Measurements from ENCODE around the gene RNASET2. TPM values are rescaled to one million over a fixed set of nuclear protein-coding genes. Genes with fewer than 3 reads are reported as not detected.

Gene RNASET2
- total and polyA plus RNA-seq, 2 experiments from 2014 or later = 144 to 266 TPM

DNA sequence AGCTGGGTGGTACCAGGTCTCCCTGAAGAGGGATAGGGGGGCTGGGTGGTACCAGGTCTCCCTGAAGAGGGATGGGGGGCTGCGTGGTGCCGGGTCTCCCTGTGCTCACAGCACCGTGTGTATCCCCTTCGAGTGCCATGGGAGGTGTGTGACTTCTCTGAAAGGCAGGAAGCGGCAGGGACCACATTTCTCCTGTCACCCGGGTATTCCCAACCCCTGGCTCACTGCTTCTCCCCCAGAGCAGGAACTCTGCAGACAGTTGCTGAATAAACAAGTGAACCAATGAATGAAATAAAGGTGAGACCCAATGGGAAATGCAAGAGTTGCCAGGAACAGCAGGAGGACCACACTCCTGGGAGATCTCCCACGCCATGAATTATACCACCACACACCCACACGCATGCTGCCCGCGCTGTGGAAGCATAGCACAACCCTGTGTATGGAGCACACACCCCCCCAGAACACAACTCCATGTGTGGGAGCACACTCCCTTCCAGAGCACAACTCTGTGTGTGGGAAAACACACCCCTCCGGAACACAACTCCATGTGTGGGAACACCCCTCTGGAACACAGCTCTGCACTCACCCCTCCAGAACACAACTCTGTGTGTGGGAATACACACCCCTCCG lies 50.7 kb downstream of the RNASET2 start:
- Histone ChIP-seq H3K4me3 (no peak overlapping the region), H3K27me3 (no peaks in the 10 kb centered on the region), H2AFZ (no peak overlapping the region), H3K4me1 (ENCODE audit: insufficient read depth) (no peaks in the 10 kb centered on the region), H3K79me2 (no peaks in the 10 kb centered on the region), H3K4me2 (no peak overlapping the region), H3K9me2 (replicated peaks; ENCODE audit: insufficient read depth) (no peaks in the 10 kb centered on the region), H3K9me3 (ENCODE audit: low read depth) (no peaks in the 10 kb centered on the region), H4K20me1 (ENCODE audit: insufficient read depth, poor library complexity, severe bottlenecking) (no peaks in the 10 kb centered on the region), H3K36me3 (replicated peaks; ENCODE audit: insufficient read depth, low read depth) (no peaks in the 10 kb centered on the region), H3K27ac (no peak overlapping the region)
- 94% methylated on average over 11 of the region's 12 CpGs for WGBS (ENCODE audit: low lambda C conversion rate, missing lambda C conversion rate)
- no peak for DNase-seq (ENCODE audit: low spot score)
- TF ChIP-seq EZH2 (IDR thresholded peaks at IDR 0.05; ENCODE audit: borderline replicate concordance) = no peak
- TF ChIP-seq EZH2phosphoT487 (IDR thresholded peaks at IDR 0.05; ENCODE audit: low read depth, severe bottlenecking, unreplicated experiment) = no peak
- TF ChIP-seq, protein P1, sequence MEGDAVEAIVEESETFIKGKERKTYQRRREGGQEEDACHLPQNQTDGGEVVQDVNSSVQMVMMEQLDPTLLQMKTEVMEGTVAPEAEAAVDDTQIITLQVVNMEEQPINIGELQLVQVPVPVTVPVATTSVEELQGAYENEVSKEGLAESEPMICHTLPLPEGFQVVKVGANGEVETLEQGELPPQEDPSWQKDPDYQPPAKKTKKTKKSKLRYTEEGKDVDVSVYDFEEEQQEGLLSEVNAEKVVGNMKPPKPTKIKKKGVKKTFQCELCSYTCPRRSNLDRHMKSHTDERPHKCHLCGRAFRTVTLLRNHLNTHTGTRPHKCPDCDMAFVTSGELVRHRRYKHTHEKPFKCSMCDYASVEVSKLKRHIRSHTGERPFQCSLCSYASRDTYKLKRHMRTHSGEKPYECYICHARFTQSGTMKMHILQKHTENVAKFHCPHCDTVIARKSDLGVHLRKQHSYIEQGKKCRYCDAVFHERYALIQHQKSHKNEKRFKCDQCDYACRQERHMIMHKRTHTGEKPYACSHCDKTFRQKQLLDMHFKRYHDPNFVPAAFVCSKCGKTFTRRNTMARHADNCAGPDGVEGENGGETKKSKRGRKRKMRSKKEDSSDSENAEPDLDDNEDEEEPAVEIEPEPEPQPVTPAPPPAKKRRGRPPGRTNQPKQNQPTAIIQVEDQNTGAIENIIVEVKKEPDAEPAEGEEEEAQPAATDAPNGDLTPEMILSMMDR (IDR thresholded peaks at IDR 0.05; ENCODE audit: poor library complexity) = no peak

DNA sequence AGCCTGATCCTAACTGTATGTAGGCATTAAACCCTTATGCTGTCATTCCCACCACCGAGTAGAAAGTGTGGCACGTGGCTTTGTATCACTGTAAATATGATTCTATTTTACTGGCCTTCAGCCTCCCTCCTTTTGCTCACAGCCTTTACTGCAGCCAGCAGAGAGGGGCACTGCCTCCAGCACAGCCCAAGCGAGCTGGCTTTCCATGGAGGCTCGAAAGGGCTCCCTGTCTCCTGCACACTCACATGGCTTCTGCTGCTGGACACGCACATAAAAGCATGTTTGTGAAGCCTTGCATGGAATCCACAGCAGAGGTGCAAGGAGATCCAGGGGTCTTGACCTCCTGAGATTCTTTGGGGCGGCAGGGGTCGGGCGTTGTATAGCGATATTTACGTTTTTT lies 51.3 kb downstream of the RNASET2 start:
- no peak overlapping the region for H3K4me3 ChIP-seq
- no peaks in the 10 kb centered on the region for H4K20me1 ChIP-seq (ENCODE audit: insufficient read depth, poor library complexity, severe bottlenecking)
- H3K27me3 ChIP-seq = no peaks in the 10 kb centered on the region
- no peak overlapping the region for H3K27ac ChIP-seq
- 89% methylated on average over 10 of the region's 10 CpGs for WGBS (ENCODE audit: low lambda C conversion rate, missing lambda C conversion rate)
- H3K79me2 ChIP-seq = no peaks in the 10 kb centered on the region
- no peaks in the 10 kb centered on the region for H3K9me3 ChIP-seq (ENCODE audit: low read depth)
- no peaks in the 10 kb centered on the region for H3K9me2 ChIP-seq (replicated peaks; ENCODE audit: insufficient read depth)
- no peak overlapping the region for H2AFZ ChIP-seq
- no peak overlapping the region for H3K4me2 ChIP-seq
- DNase-seq (ENCODE audit: low spot score) = no peak
- TF ChIP-seq, protein P1 (IDR thresholded peaks at IDR 0.05; ENCODE audit: poor library complexity) = no peak
- TF ChIP-seq EZH2phosphoT487 (IDR thresholded peaks at IDR 0.05; ENCODE audit: low read depth, severe bottlenecking, unreplicated experiment) (no peak), EZH2 (IDR thresholded peaks at IDR 0.05; ENCODE audit: borderline replicate concordance) (no peak)
- no peaks in the 10 kb centered on the region for H3K4me1 ChIP-seq (ENCODE audit: insufficient read depth)
- no peaks in the 10 kb centered on the region for H3K36me3 ChIP-seq (replicated peaks; ENCODE audit: insufficient read depth, low read depth)

DNA sequence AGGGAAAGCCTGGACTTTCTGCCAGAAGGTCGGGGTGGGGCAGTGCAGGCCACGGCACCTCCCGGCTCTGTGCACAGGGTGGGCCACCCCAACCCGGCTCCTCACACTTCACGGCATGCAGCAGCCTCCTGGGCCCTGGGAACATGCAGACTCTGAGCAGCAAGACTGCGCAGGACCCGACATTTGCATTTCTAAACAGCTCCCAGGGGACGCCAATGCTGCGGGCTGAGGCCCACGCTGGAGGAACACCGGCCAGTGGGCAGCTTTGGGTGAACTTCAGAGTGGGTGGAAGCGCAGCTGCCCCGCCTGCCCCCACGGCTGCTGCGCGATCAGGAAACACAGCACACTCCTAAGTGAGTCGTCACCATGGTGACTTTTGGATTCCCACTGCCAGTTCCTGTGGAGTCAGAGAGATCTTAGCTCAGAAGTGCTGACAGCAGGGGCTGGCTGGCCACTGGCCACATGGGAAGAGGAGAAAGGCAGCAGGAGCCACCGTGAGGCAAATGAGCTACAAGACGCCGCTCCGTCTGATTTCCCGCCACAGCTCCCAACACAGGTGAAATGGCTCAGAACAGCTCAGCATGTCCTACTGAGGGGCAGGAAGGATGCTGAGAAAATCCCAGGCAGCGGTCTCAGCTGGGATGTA lies 52.1 kb downstream of the RNASET2 start:
- no peak for DNase-seq (ENCODE audit: low spot score)
- H3K4me1 ChIP-seq (ENCODE audit: insufficient read depth) = no peaks in the 10 kb centered on the region
- no peaks in the 10 kb centered on the region for H3K36me3 ChIP-seq (replicated peaks; ENCODE audit: insufficient read depth, low read depth)
- H3K9me2 ChIP-seq (replicated peaks; ENCODE audit: insufficient read depth) = no peaks in the 10 kb centered on the region
- no peaks in the 10 kb centered on the region for H3K27me3 ChIP-seq
- no peaks in the 10 kb centered on the region for H4K20me1 ChIP-seq (ENCODE audit: insufficient read depth, poor library complexity, severe bottlenecking)
- H3K4me3 ChIP-seq = no peak overlapping the region
- no peak overlapping the region for H2AFZ ChIP-seq
- WGBS (ENCODE audit: low lambda C conversion rate, missing lambda C conversion rate) = 66% methylated on average over 23 of the region's 23 CpGs
- H3K4me2 ChIP-seq = no peak overlapping the region
- TF ChIP-seq EZH2phosphoT487 (IDR thresholded peaks at IDR 0.05; ENCODE audit: low read depth, severe bottlenecking, unreplicated experiment) = no peak
- TF ChIP-seq EZH2 (IDR thresholded peaks at IDR 0.05; ENCODE audit: borderline replicate concordance) = no peak
- TF ChIP-seq, protein P1 (IDR thresholded peaks at IDR 0.05; ENCODE audit: poor library complexity) = no peak
- H3K9me3 ChIP-seq (ENCODE audit: low read depth) = no peaks in the 10 kb centered on the region
- H3K79me2 ChIP-seq = no peaks in the 10 kb centered on the region
- no peak overlapping the region for H3K27ac ChIP-seq

All from hepatocyte (in vitro differentiated cells).